Measurements from ENCODE around the gene MCTP1. TPM values are rescaled to one million over a fixed set of nuclear protein-coding genes. Genes with fewer than 3 reads are reported as not detected.

The MCTP1 gene
- total RNA-seq, 1 donor from 2014 or later, result 1.7 TPM

GRCh38 chr5:95100551-95100950, 184.3 kb downstream of the MCTP1 start:
- Mint-ChIP-seq H3K36me3 (ENCODE audit: low read depth) (no peaks in the 10 kb centered on the region), H3K4me1 (peaks cover 10% of the 10 kb centered on the region), H3K4me3 (no peak overlapping the region), H3K27ac (ENCODE audit: unreplicated experiment) (no peak overlapping the region), H3K9me3 (no peaks in the 10 kb centered on the region), H3K27me3 (ENCODE audit: low read depth) (no peaks in the 10 kb centered on the region)
- DNase-seq (ENCODE audit: low read depth, low spot score), result no peak
- TF ChIP-seq CTCF (conservative IDR thresholded peaks at IDR 0.05), result no peak

DNA sequence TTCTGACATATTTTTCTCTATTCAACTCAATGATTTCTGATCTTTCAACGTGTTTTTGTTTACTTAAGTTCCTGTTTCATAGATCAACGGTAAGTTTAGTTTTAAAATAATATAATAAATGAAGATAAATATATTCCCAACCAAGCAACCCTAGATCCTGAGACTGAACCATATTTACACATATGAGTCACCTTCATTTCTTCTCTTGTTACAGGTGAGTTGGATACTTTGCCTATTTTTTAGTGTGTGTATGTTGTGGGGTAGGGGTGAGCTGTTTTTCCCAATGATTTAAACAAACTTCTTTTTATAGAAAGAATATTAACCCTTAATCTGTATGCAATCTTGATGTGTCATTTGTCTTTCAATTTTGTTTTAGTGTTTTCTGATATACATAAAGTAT, 186.9 kb downstream of the MCTP1 start:
- Mint-ChIP-seq H3K36me3 (ENCODE audit: low read depth) (no peaks in the 10 kb centered on the region), H3K4me3 (no peak overlapping the region), H3K27ac (ENCODE audit: unreplicated experiment) (no peak overlapping the region), H3K4me1 (peaks cover 15% of the 10 kb centered on the region), H3K27me3 (ENCODE audit: low read depth) (no peaks in the 10 kb centered on the region), H3K9me3 (peaks cover 2% of the 10 kb centered on the region)
- DNase-seq (ENCODE audit: low read depth, low spot score), result no peak
- no peak for TF ChIP-seq CTCF (conservative IDR thresholded peaks at IDR 0.05)

DNA sequence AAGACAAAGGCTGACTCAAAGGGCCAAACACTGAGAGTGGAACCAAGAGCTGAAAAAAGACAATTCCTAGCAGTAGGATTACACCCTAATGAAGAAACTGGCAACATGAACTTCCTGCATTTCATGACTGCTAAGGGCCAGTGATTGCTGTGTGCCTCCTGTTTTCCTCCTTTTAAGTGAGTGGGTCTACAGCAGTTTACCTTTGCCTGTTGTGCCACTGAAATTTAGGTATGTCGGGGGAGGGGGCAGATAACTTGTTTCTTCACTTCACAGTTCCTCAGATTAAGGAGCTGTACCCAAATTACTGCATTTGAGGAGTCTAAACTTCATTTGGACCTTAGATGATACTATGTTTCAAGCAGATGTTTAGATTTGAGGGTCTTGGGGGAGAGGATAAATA, 191.7 kb downstream of the MCTP1 start:
- Mint-ChIP-seq H3K27me3 (ENCODE audit: low read depth) (no peaks in the 10 kb centered on the region), H3K27ac (ENCODE audit: unreplicated experiment) (no peak overlapping the region), H3K9me3 (peaks cover 13% of the 10 kb centered on the region), H3K4me3 (no peak overlapping the region), H3K4me1 (peaks cover 15% of the 10 kb centered on the region), H3K36me3 (ENCODE audit: low read depth) (no peaks in the 10 kb centered on the region)
- no peak for TF ChIP-seq CTCF (conservative IDR thresholded peaks at IDR 0.05)
- no peak for DNase-seq (ENCODE audit: low read depth, low spot score)

DNA sequence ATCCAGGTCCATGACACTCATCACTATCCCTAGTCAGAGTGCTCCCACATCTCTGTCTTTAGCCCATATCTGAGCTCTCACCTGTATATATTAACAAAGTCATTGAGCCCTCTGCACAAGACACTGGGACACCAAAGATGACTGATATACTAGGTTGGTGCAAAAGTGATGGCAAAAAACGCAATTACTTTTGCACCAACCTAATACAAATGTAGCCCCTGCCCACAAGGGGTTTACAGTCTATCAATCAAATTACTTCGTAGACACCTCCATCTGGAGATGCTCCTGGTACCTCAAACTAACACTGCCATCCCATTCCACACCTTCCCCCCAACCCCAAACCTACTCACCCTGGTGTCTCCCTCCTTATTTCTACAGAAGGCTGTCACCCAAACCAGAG, 194.1 kb downstream of the MCTP1 start:
- H3K9me3 Mint-ChIP-seq, result peaks cover 13% of the 10 kb centered on the region
- no peak overlapping the region for H3K27ac Mint-ChIP-seq (ENCODE audit: unreplicated experiment)
- H3K27me3 Mint-ChIP-seq (ENCODE audit: low read depth), result no peaks in the 10 kb centered on the region

GRCh38 chr5:95087816-95088317, 197.0 kb downstream of the MCTP1 start:
- no peaks in the 10 kb centered on the region for H3K4me1 Mint-ChIP-seq
- H3K9me3 Mint-ChIP-seq, result peaks cover 11% of the 10 kb centered on the region
- H3K36me3 Mint-ChIP-seq (ENCODE audit: low read depth), result no peaks in the 10 kb centered on the region
- TF ChIP-seq CTCF (conservative IDR thresholded peaks at IDR 0.05), result no peak
- no peak overlapping the region for H3K27ac Mint-ChIP-seq (ENCODE audit: unreplicated experiment)
- no peaks in the 10 kb centered on the region for H3K27me3 Mint-ChIP-seq (ENCODE audit: low read depth)
- no peak for DNase-seq (ENCODE audit: low read depth, low spot score)
- H3K4me3 Mint-ChIP-seq, result no peak overlapping the region

More for the DNA sequence above, 194.1 kb downstream of the MCTP1 start:
- Mint-ChIP-seq H3K4me3 (no peak overlapping the region), H3K36me3 (ENCODE audit: low read depth) (no peaks in the 10 kb centered on the region), H3K4me1 (peaks cover 7% of the 10 kb centered on the region)
- no peak for DNase-seq (ENCODE audit: low read depth, low spot score)
- TF ChIP-seq CTCF (conservative IDR thresholded peaks at IDR 0.05), result no peak

Measured in neural crest cell (in vitro differentiated cells).